CD4-positive, alpha-beta T cell treated with Interferon alpha-2 for 1 hour (primary cell): Measurements from ENCODE around the gene PHOSPHO1.
"Not testable (repeated sequence)": the region's sequence is repeated elsewhere in the genome, so short reads cannot be mapped to it uniquely, and the experiment has no call there.

Experiments
- DNase-seq, 2 donors: peaks; one replicate each; pipeline ENCODE4 v3.0.0-alpha.2; 2020 to 2022

The PHOSPHO1 gene, protein sequence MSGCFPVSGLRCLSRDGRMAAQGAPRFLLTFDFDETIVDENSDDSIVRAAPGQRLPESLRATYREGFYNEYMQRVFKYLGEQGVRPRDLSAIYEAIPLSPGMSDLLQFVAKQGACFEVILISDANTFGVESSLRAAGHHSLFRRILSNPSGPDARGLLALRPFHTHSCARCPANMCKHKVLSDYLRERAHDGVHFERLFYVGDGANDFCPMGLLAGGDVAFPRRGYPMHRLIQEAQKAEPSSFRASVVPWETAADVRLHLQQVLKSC

DNA sequence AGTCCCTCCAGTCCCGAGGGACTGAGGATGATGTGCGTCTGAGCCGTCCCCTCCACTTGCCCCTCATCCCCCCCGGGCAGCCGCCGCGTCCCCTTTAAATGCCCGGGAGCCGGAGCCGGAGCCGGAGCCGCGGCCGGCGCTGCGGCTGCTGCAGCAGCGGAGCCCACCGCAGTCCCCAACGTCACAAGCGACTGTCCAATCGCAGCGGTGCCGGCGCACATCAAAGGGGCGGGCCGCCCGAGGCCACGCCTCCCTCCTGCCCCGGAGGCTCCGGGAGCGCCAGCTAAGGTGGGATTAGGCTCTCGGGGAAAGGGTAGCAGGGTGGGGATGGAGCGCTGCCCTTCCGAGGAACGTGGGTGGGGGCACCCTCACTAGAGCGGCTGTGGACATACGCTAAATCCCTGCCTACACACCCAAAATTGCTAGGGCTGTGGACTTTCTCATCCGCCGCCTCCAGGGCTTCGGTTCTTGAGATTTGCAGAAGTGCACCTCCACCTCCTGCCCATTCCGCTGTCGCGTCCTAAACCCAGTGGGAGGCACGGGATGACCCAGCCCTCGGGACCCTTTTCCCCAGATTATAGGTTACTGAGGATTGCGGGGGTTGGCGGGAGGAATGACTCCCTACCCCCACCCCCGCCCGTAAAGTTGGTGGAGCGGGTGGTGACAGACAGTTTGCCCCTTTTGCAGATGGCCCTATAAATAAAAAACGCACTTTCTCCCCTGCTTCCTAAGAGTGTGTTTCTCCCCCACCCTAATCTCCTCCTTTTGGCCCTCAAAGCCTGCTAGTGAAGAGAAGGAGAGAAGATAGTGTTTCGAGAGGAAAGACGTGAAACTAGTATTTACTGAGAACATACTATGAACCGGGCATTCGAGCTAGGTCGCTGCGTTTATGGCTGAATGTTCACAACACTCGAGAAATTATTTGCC lies at the start of gene PHOSPHO1:
TSS of gene PHOSPHO1 (minus strand) at position 152 of the 927 bp plus-strand sequence. CDS start 4,096 bp downstream, outside the sequence.
- peak; percentile 86 to 89 for DNase-seq

DNA sequence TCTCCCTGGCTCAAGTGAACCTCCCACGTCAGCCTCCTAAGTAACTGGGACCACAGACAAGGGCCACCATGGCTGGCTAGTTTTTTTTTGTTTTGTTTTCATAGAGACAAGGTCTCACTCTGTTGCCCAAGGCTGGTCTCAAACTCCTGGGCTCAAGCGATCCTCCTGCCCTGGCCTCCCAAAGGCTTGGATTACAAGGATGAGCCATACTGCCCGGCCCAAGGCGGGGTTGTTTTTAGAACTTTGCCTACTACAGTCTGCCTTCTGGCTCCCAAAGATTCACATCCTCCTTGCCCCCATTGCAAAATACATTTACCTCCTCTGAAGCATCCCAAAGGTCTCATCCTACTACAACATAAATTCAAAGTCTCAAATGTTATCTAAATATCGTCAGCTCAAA lies 49.5 kb upstream of the PHOSPHO1 start:
- no peak for DNase-seq

DNA sequence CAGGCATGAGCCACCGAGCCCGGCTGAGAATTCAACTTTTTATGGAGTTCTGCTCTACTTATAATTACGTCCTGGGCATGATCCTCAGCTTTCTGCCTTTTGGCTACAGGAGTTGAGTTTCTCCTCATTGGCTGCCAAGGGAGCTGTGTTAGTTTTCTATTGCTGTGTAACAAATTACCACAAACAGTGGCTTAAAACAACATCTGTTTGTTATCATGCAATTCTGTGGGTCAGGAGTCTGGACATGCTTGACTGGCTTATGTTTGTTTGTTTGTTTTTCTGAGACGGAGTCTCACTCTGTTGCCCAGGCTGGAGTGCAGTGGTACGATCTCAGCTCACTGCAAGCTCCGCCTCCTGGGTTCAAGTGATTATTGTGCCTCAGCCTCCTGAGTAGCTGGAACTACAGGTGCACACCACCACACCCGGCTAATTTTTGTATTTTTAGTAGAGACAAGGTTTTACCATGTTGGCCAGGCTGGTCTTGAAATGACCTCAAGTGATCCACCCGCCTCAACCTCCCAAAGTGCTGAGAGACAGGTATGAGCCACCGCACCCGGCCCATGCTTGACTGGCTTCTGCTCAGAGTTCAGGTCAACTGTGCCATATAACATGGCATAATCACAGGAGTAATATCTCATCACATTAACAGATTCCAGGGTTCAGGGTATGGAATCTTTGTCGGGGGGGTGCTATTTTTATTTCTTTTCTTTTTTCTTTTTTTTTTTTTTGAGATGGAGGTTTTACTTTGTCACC lies 48.9 kb upstream of the PHOSPHO1 start:
- DNase-seq = not testable (repeated sequence)

DNA sequence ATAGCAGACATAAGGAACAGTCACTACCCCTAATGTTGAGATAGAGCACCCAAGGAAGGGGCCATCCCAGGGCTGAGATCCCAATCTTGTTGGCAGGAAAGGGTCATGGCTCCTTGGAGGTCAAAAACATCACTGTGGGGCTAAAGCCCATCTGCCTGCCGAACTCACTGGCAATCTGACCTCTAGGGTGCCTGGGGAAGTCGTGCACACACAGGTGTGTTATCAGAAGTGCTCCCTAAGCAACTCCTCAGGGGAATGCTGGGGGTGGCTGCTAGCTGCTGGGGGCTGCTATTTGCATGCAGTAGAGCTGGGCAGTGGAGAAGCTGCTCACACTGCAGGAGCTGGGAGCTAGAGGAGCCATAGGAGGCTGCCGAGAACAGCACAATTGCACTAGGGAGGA lies 47.5 kb upstream of the PHOSPHO1 start:
- DNase-seq = no peak

DNA sequence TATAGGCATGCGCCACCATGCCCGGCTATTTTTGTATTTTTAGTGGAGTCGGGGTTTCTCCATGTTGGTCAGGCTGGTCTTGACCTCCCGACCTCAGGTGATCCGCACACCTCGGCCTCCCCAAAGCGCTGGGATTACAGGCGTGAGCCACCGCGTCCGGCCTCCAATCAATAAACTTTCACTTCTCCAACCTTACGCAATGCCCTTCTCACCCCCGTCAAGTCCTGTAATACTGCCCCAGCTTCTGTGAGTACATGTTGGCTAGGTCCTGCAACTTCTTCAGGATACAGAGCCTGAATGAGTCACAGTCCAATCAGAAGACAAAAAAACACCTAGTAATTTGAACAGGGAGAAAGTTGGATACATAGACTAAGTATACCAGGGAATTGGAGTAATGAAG lies 47.1 kb upstream of the PHOSPHO1 start:
- no peak for DNase-seq

DNA sequence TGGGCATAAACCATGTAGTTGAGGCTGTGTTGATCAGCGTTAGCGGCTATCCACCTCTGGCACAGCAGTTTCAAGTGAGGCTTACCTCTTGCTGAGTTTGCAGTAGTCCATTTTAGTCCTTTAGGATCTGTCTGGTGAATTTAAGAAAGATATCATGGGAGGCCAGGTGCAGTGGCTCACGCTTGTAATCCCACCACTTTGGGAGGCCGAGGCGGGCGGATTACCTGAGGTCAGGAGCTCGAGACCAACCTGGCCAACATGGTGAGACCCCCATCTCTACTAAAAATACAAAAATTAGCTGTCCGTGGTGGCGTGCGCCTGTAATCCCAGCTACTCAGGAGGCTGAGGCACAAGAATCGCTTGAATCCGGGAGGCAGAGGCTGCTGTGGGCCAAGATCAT lies 45.4 kb upstream of the PHOSPHO1 start:
- DNase-seq = not testable (repeated sequence)

DNA sequence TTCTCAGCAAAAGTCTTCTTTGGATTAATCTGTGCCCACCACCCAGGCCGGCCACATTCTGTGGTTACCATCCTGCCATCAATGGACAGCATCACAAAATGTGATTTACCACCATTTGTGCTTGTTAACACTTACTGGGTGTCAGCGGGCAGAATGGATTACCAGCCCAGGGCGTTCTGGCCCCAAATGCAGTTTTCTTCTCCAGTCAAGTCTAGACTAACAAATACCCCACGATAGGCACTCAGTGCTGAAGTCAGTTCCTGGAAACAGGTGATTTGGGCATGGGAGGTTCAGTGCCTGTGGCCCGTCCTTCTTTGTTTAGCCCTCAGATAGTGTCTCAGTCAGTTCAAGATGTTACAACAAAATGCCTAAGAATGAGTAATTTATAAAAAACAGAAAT lies 38.8 kb upstream of the PHOSPHO1 start:
- DNase-seq = no peak

DNA sequence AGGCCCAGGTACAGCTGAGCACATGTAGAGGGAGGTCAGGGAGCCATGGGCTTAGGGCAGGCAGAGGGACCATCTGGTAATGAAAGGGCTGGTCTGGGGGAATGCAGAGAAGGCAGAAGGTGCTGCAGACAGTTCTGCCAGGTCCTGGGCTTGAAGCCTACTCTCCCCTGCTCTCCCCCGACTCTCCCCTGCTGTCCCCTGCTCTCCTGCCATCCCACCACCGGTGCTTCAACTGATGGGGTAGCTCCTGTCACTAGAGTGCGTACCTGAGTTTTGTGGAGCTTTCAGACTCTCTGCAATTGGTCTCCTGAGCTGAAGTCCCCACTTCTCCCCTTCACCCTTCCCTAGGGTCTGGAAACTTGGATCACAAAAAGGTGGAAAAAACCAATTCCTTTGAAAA lies 37.3 kb upstream of the PHOSPHO1 start:
- DNase-seq = no peak

DNA sequence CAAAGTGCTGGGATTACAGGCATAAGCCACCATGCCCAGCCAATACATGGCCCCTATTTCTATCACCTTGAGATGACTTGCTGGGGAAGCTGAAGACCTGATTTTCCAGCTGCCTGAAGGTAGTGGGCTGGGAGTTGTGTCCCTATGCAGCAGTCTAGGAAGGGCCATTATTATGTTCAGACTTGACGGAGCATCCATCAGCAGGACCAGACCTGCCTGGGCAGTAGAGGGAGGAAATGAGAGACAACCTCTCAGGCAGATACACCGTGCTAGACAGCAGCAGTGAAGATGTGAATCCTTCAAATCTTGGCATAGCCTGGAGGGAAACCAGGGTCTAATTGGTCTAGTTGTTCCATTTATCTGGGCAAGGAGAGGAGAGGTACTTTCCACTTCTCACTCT lies 35.6 kb upstream of the PHOSPHO1 start:
- DNase-seq = no peak

DNA sequence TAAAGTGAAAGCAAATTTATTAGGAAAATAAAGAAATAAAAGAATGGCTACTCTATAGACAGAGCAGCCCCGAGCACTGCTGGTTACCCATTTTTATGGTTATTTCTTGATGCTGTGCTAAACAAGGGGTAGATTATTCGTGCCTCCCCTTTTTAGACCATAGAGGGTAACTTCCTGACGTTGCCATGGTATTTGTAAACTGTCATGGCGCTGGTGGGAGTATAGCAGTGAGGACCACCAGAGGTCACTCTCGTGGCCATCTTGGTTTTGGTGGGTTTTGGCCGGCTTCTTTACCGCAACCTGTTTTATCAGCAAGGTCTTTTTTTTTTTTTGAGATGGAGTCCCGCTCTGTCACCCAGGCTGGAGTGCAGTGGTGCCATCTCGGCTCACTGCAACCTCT lies 31.0 kb upstream of the PHOSPHO1 start:
- not testable (repeated sequence) for DNase-seq

DNA sequence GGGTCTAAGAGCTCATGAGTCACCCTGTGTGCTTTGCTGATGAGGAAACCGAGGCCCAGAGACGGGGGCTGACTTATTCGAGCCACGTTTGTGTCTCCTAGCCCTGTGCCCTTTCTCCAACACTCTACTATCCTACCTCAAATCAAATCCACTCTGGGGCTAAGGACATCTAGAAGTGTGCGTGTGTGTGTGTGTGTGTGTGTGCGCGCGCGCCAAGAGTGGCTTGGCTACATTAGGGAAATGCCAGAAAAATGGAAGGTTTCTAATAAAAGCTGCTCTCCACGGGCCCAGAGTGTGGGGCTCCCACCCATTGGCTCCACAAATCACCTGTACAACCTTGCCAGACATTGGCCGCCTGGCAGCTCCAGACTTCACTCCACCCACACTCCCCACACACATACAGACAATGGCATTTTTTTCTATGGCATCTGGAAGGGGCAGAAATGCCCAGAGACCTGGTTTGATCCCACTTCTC lies 30.3 kb upstream of the PHOSPHO1 start:
- DNase-seq = no peak

DNA sequence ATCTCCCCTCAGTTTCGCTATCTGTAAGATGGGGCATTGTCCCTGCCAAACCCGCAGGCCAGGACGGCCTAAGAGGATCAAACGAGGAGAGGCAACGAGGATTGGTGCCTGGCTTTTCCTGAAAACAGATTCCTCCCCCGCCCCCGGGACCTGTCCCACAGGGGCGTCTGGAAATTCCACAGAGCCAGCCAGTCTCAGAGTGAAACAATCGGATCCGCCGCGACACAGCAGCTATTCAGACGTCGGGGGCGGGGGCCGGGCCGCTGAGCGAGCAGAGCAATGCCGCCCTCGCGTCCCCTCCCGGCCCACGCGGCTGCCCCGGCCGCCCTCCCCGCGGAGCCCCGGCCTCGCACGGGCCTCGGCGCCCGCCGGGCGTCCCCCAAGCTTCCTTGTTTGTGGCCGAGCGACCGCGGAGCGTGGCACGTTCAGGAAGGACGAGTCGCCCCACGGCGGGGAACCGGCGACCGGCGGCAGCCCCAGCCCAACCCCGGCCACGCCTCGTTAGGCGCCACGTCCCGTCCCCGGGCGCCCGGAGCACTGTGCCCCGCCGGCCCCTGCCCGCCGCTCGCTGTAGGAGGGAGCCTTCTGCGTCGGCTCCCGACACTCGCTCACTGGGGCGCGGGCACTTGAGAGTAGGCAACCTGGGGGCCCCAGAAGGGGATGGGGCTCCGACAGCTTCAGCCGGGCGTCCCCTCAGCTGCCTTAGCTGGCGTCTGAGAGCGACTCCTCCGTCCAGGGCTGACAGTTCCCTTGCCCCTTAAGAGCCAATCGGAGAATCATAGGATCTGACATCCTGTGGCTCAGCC lies 29.6 kb upstream of the PHOSPHO1 start:
- DNase-seq = peak; percentile 41 to 51

DNA sequence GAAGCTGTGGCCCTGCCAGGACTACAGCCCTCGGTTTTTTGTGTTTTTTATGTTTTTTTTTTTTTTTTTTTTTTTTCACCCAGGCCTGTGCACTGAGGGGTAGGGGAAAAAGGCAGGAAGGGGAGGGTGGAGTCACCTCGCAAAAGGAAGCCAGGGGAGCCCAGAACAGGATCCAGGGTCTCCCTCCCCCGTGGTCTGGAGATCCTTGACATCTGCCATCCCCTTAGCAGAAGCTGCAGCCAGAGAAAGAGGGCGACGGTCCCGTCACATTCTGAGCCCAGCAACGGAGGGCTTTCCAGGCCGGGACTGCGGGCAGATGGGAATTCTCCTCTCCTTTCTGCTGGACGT lies 29.1 kb upstream of the PHOSPHO1 start:
- no peak for DNase-seq

DNA sequence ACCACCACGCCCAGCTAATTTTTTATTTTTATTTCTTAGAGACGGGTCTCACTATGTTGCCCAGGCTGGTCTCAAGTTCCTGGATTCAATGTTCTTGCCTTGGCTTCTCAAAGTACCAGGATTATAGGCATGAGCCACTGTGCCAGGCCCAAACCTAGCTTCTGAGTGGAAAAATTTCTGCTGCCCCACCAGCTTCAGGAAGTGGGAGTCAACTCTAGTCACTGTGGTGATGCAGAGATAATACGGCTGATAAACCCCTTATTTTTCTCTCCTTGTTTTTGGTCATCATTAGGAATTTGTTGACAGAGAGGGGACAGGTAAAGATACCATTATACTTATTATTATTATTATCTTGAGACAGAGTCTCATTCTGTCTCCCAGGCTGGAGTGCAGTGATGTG lies 27.8 kb upstream of the PHOSPHO1 start:
- DNase-seq = no peak

DNA sequence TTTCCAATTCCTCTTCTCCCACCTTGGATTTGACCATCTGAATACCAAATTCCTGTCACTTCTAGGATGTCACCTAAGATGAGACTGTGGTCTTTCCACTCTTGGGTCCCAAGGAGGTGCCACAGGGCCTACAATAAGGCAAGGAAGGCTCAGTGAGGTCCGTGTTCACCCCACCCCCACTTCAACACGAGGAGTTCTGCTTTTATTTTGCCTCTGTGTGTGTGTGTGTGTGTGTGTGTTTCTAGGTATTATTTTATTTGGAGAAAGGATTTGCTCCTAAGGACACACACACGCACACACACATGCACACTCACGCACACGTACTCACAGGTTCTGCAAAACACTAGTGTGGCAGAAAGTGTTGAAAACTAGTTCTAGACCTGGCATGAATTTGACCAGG lies 24.5 kb upstream of the PHOSPHO1 start:
- no peak for DNase-seq

DNA sequence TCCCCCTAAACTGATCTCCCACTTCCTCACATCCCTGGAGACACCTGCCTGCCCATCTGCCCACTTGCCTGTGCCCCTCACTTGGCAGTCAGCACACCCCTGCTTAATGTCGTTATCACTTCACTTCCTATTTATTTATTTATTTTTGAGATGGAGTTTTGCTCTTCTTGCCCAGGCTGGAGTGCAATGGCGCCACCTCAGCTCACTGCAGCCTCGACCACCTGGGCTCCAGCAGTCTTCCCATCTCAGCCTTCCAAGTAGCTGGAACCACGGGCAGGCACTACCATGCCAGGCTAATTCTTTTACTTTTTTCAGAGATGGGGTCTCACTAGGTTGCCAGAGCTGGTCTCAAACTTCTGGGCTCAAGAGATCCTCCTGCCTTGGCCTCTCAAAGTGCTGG lies 23.5 kb upstream of the PHOSPHO1 start:
- DNase-seq = no peak

DNA sequence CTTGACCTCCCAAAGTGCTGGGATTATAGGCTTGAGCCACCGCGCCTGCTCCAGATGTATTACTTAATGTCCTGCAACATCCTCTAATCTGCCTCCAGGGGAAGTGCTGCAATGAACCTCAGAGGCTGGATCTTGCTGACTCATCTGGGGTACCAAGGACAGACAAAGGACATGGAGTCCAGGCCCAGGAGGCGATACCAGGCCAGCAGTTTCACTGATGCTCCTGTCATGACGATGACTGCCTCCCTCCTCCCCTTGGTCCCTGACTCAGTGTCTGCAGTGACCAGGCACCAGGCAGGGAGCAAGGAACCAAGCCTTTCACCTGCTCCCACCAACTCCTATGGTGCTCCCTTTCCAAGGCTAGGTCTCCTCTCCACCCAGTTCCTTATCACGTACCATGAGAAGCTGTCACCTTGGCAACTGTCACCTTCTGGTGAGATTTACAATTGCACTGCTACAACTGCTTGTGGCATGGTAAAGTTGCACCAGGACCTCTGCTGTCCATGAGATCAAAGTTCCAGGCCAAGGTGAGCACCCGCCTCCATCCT lies 21.6 kb upstream of the PHOSPHO1 start:
- peak in 1 of 2 donors; percentile 45 for DNase-seq

DNA sequence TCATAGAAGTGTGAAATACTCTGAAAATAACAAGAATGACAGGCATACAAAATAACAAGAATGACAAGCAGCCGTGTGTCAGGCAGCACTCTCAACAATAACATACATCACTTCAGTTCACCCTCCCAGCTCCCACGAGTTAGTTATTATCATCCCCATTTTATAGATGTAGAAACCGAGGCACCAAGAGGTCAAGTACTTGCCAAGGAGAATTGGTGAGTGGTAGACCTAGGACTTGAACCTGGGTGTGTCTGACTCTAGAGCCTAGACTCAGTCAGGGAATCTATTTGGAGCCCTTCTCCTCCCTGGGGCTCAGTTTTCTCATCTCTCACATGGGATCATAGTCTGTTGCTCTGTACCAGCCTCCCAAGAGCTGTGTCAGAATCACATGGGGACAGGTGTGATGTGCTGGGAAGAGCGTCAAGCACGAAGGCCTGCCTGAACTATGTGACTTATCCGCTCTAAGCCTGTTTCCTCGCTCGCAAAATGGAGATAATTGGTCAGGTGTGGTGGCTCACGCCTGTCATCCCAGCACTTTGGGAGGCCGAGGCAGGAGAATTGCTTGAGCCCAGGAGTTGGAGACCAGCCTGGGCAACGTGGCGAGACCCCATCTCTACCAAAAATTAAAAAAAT lies 19.4 kb upstream of the PHOSPHO1 start:
- no peak for DNase-seq

DNA sequence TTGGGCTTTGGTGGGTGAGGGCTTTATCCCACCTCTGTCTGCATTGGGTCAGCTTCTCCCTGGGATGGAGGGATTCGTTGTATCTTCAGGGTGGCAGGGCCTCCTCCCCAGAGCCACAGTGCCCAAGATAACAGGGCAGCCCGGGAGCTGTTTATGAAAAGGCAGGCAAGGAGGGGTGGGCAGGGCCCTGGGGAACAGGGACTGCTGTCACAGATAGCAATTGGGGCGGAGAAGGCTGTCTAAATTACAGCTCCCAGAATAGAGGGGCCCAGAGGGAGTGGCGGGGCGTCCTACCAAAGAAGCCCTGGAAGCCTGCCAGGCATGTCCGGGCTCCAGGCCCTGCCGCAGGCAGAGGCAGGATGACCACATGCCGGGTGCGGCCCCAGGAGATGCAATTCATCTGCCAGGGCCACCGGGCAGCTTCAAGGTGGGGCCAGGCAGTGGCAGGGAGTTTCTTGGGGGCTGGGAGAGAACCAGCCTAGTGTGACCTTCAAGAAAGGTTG lies 18.8 kb upstream of the PHOSPHO1 start:
- no peak for DNase-seq

DNA sequence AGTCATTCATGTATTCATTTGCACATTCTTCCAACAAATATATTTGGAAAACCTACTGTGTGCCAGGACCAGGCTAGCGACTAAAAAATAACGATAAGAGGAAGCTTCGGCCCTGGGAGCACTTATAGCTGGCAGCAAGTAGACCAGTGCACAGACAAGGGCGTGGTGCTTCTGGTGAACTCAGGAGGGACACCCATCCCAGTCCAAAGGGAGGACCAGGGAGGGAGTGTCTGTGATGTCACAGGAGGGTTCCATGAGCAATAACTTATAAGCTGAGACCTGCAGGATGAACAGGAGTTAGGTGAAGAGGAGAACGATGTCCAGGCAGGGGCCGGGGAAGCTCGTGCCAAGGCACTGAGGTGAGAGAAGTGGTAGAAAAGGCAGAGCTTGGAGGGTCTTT lies 17.4 kb upstream of the PHOSPHO1 start:
- no peak for DNase-seq

DNA sequence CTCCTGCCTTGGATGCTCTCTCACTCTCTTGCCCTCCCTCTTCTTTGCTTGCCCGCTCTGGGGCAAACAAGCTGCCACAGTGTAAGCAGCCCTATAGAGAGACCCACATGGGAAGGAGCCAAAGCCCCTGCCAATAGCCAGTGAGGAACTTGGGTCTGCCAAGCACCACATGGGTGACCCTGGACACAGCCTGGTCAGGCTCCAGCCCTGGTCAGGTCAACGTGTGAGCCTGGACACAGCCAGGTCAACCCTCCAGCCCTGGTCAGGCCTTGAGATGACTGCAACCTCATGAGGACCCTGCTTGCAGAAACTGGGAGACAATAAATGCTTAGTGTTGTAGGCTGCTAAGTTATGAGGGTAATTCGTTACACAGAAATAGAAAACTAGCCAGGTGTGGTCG lies 14.3 kb upstream of the PHOSPHO1 start:
- no peak for DNase-seq

DNA sequence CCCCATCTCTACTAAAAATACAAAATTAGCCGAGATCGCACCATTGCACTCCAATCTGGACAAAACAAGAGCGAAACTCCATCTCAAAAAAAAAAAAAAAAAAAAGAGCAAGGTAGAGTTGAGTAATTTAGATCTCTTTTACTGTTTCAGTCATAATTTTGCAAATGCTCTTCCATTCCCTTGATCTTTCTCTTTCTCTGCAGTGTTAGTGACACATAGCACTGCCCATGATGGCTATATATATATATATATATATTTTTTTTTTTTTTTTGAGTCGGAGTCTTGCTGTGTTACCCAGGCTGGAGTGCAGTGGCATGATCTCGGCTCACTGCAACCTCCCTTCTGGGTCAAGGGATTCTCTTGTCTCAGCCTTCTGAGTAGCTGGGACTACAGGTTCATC lies 12.2 kb upstream of the PHOSPHO1 start:
- DNase-seq = no peak
